WI38 (cell line): Measurements from ENCODE around the gene MEGF10.

Experiments used
- H3K4me3 ChIP-seq: 2 replicates; pipeline ENCODE4 v1.5.1; 2011; ENCODE audit warnings: low read depth, mild to moderate bottlenecking, control low read depth, low read length
- TF ChIP-seq, protein P1 (sequence below): IDR thresholded peaks from 2 replicates; pipeline ENCODE4 v1.5.1; 2012; ENCODE audit warnings: low read depth, mild to moderate bottlenecking, control low read depth, low read length

The MEGF10 gene

DNA sequence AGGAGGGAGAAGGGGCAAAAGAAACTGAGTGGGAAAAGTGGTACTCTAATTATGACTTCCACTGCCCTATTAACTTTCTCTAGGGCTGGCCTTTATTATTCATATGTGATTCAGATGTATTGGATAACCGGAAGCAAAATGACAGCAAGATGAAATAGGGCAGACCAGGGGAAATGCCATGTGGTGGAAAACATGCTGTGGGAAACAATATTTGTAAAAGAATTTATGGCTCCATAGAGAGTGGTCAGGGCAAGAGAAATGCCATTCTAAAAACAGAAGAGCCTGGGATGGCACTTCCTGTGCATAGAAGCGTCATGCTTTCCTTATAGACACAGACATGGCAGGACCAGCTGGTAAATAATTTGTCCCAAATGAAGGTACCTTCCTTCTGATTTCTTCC lies 67.7 kb downstream of the MEGF10 start:
- no peak overlapping the region for H3K4me3 ChIP-seq
- TF ChIP-seq, protein P1, sequence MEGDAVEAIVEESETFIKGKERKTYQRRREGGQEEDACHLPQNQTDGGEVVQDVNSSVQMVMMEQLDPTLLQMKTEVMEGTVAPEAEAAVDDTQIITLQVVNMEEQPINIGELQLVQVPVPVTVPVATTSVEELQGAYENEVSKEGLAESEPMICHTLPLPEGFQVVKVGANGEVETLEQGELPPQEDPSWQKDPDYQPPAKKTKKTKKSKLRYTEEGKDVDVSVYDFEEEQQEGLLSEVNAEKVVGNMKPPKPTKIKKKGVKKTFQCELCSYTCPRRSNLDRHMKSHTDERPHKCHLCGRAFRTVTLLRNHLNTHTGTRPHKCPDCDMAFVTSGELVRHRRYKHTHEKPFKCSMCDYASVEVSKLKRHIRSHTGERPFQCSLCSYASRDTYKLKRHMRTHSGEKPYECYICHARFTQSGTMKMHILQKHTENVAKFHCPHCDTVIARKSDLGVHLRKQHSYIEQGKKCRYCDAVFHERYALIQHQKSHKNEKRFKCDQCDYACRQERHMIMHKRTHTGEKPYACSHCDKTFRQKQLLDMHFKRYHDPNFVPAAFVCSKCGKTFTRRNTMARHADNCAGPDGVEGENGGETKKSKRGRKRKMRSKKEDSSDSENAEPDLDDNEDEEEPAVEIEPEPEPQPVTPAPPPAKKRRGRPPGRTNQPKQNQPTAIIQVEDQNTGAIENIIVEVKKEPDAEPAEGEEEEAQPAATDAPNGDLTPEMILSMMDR: no peak

GRCh38 chr5:127358740-127359139 lies 68.1 kb downstream of the MEGF10 start:
- TF ChIP-seq, protein P1: no peak
- H3K4me3 ChIP-seq: no peak overlapping the region

- TF ChIP-seq, protein P1: no peak
- H3K4me3 ChIP-seq: no peak overlapping the region
Observed at GRCh38 chr5:127359502-127359901, 68.9 kb downstream of the MEGF10 start.

DNA sequence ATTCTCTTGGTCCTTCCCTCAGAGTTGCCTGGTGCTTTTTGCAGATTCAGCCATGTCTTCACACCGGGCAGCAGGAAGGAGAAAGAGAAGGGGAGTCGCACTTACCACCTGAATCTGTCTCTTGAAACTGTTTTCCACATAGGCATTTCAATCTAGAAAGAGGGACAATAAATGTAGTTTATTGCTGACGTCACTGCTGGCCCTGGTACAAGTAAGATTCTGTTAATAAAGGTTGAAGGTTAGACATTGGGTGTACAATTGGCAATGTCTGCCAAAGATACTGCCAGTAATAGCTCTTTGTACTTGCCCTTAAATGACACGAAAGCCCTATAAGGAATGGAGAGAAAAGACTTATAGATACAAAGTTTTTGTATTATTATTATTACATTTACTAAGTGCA lies 72.8 kb downstream of the MEGF10 start:
- TF ChIP-seq, protein P1: no peak
- no peak overlapping the region for H3K4me3 ChIP-seq

- TF ChIP-seq, protein P1: no peak
- no peak overlapping the region for H3K4me3 ChIP-seq
Observed at GRCh38 chr5:127367029-127367428, 76.4 kb downstream of the MEGF10 start.

GRCh38 chr5:127367946-127368465 lies 77.4 kb downstream of the MEGF10 start:
- TF ChIP-seq, protein P1: no peak
- no peak overlapping the region for H3K4me3 ChIP-seq

- TF ChIP-seq, protein P1: no peak
- H3K4me3 ChIP-seq: no peak overlapping the region
Observed at GRCh38 chr5:127369796-127370195, 79.2 kb downstream of the MEGF10 start.
